SK-N-SH (cell line): ENCODE data around the gene GATA3. TPM values are rescaled to one million over a fixed set of nuclear protein-coding genes. Genes with fewer than 3 reads are reported as not detected.

Experiments
- CTCF ChIA-PET: fragments of 300-600, 350-600 bp; formaldehyde crosslinking; extraction: SDS; loops from one replicate; lab custom pipeline; 2021; lab: Yijun Ruan, JAX
- POLR2A ChIA-PET: fragments of 350-600 bp; sonication (Branson Sonifier 250); formaldehyde crosslinking; extraction: SDS; loops from one replicate; lab custom pipeline; 2020; ENCODE audit warnings: antibody characterized with exemption, inconsistent platforms; lab: Yijun Ruan, JAX
- DNase-seq: peaks from one replicate; pipeline ENCODE4 v3.0.0; 2012
- H2AFZ ChIP-seq: fragments of 200-600 bp; sonication (generic); 2 replicates; pipeline ENCODE4 v1.8.1; 2016; ENCODE audit warnings: antibody characterized with exemption, mild to moderate bottlenecking, low read depth
- H3F3A ChIP-seq: fragments of 200-600 bp; sonication (generic); replicated peaks from 2 replicates; pipeline ENCODE3; 2016; ENCODE audit warnings: antibody characterized with exemption, mild to moderate bottlenecking; ENCODE audit not compliant: insufficient read depth
- H3K27ac ChIP-seq, 2 experiments: fragments of 200-500 bp in 1 of 2; fragments of 200-600 bp in 1 of 2; sonication (Bioruptor generic) in 1 of 2; sonication (generic), shearing (Covaris generic) in 1 of 2; 2 replicates each; pipeline versions ENCODE4 v1.5.1 to v1.6.1; 2014 to 2016; ENCODE audit warnings: low read depth in 2 of 2, inconsistent platforms in 1 of 2, low read length in 1 of 2, mild to moderate bottlenecking in 1 of 2, mixed read lengths in 1 of 2
- H3K27me3 ChIP-seq: fragments of 200-600 bp; sonication (generic), shearing (Covaris generic); 2 replicates; pipeline ENCODE4 v1.6.1; 2016; ENCODE audit warnings: mixed run types; ENCODE audit not compliant: insufficient read depth
- H3K36me3 ChIP-seq, 2 experiments: fragments of 200-500 bp in 1 of 2; fragments of 200-600 bp in 1 of 2; sonication (Bioruptor generic) in 1 of 2; sonication (generic) in 1 of 2; replicated peaks in 1 of 2; 2 replicates each; pipeline versions ENCODE3 to v1.5.1; 2014 to 2016; ENCODE audit warnings: low read length in 1 of 2, mild to moderate bottlenecking in 1 of 2; ENCODE audit not compliant: insufficient read depth in 2 of 2, control insufficient read depth in 1 of 2
- H3K4me1 ChIP-seq, 2 experiments: fragments of 200-500 bp in 1 of 2; fragments of 200-600 bp in 1 of 2; sonication (Bioruptor generic) in 1 of 2; sonication (generic), shearing (Covaris generic) in 1 of 2; 2 replicates each; pipeline versions ENCODE4 v1.5.1 to v1.6.1; 2014 to 2016; ENCODE audit warnings: low read depth in 1 of 2, low read length in 1 of 2, mixed run types in 1 of 2; ENCODE audit not compliant: insufficient read depth in 2 of 2, control insufficient read depth in 1 of 2
- H3K4me2 ChIP-seq: fragments of 200-600 bp; sonication (generic), shearing (Covaris generic); 2 replicates; pipeline ENCODE4 v1.6.1; 2017; ENCODE audit warnings: mixed run types
- H3K4me3 ChIP-seq, 2 experiments: fragments of 200-500 bp in 1 of 2; fragments of 200-600 bp in 1 of 2; sonication (Bioruptor generic) in 1 of 2; sonication (generic), shearing (Covaris generic) in 1 of 2; 2 replicates each; pipeline versions ENCODE4 v1.5.1 to v1.8.1; 2014 to 2016; ENCODE audit warnings: low read depth in 2 of 2, inconsistent platforms in 1 of 2, low read length in 1 of 2, mild to moderate bottlenecking in 1 of 2, mixed read lengths in 1 of 2, moderate library complexity in 1 of 2
- H3K79me2 ChIP-seq: fragments of 200-600 bp; sonication (generic); 2 replicates; pipeline ENCODE4 v1.8.1; 2017; ENCODE audit warnings: mild to moderate bottlenecking; ENCODE audit not compliant: insufficient read depth
- H3K9ac ChIP-seq: fragments of 200-600 bp; sonication (generic); 2 replicates; pipeline ENCODE4 v1.6.1; 2017; ENCODE audit warnings: mixed run types
- H3K9me2 ChIP-seq: fragments of 200-600 bp; sonication (generic); 2 replicates; pipeline ENCODE4 v1.6.1; 2017; ENCODE audit warnings: mixed run types
- H3K9me3 ChIP-seq: fragments of 200-600 bp; sonication (generic); 2 replicates; pipeline ENCODE4 v1.6.1; 2017; ENCODE audit warnings: mixed run types, mild to moderate bottlenecking, moderate library complexity
- H4K20me1 ChIP-seq: fragments of 200-600 bp; sonication (generic); 2 replicates; pipeline ENCODE4 v1.6.1; 2017; ENCODE audit warnings: mild to moderate bottlenecking, mixed run types; ENCODE audit not compliant: insufficient read depth
- ELF1 ChIP-seq: IDR thresholded peaks from 2 replicates; pipeline ENCODE4 v1.4.0; 2012
- EP300 ChIP-seq, 2 experiments: IDR thresholded peaks; 2 replicates each; pipeline versions ENCODE4 v1.4.0 to v1.6.1; 2012; ENCODE audit warnings: borderline replicate concordance in 1 of 2, low read depth in 1 of 2, low read length in 1 of 2
- EZH2phosphoT487 ChIP-seq: fragments of 200-600 bp; sonication (generic); IDR thresholded peaks from 2 replicates; pipeline ENCODE4 v1.6.1; 2017; ENCODE audit warnings: low read depth, mixed run types, mild to moderate bottlenecking, antibody characterized with exemption, moderate library complexity, borderline replicate concordance
- GABPA ChIP-seq: IDR thresholded peaks from 2 replicates; pipeline ENCODE4 v1.4.0; 2012; ENCODE audit warnings: low read depth, mild to moderate bottlenecking
- GATA2 ChIP-seq: sonication (generic); formaldehyde crosslinking; IDR thresholded peaks from 2 replicates; pipeline ENCODE4 v1.5.0; 2020; ENCODE audit warnings: mild to moderate bottlenecking, missing genetic modification reagents
- MEF2A ChIP-seq: IDR thresholded peaks from 2 replicates; pipeline ENCODE4 v1.4.0; 2012; ENCODE audit warnings: low read depth, borderline replicate concordance
- MXI1 ChIP-seq: IDR thresholded peaks from 2 replicates; pipeline ENCODE4 v1.6.1; 2012; ENCODE audit warnings: mild to moderate bottlenecking, low read depth, low read length, improper control_type of control experiment
- NFIC ChIP-seq: IDR thresholded peaks from 2 replicates; pipeline ENCODE4 v1.4.0; 2012; ENCODE audit warnings: borderline replicate concordance
- POLR2AphosphoS5 ChIP-seq: IDR thresholded peaks from 2 replicates; pipeline ENCODE4 v1.6.1; 2012; ENCODE audit warnings: low read depth, low read length
- RAD21 ChIP-seq: IDR thresholded peaks from 2 replicates; pipeline ENCODE4 v1.6.1; 2012; ENCODE audit warnings: mild to moderate bottlenecking, low read length
- SMC3 ChIP-seq: IDR thresholded peaks from 2 replicates; pipeline ENCODE4 v1.6.1; 2012; ENCODE audit warnings: low read depth, low read length, improper control_type of control experiment
- USF2 ChIP-seq: fragments of 150-350 bp; IDR thresholded peaks from 2 replicates; pipeline ENCODE4 v1.6.1; 2017; ENCODE audit warnings: antibody characterized with exemption, low read length, low read depth, borderline replicate concordance
- YY1 ChIP-seq: IDR thresholded peaks from 2 replicates; pipeline ENCODE4 v1.4.0; 2012; ENCODE audit warnings: low read depth, mild to moderate bottlenecking
- WGBS: methylation state at CpG from one replicate; pipeline ENCODE4 v1.1.6; 2017; ENCODE audit warnings: low lambda C conversion rate; 5-methylcytosine and 5-hydroxymethylcytosine counted together
- polyA plus RNA-seq, 3 experiments: library from polyadenylated mRNA; depleted of rRNA; stranded (reverse); fragments of >200 nt; gene quantifications; 2 replicates each; pipeline ENCODE4 v1.2.3, GENCODE V29; 2012
- TF ChIP-seq, protein P1 (sequence below): IDR thresholded peaks from 2 replicates; pipeline ENCODE4 v1.4.0; 2012; ENCODE audit warnings: low read depth
- TF ChIP-seq, protein P2 (sequence below): fragments of 150-350 bp; IDR thresholded peaks from 2 replicates; pipeline ENCODE4 v1.6.1; 2016; ENCODE audit warnings: mild to moderate bottlenecking, low read depth, low read length

Gene GATA3
- polyA plus RNA-seq, 1 of the 3 experiments (the other 2 are of a cell fraction): 14.3 TPM

DNA sequence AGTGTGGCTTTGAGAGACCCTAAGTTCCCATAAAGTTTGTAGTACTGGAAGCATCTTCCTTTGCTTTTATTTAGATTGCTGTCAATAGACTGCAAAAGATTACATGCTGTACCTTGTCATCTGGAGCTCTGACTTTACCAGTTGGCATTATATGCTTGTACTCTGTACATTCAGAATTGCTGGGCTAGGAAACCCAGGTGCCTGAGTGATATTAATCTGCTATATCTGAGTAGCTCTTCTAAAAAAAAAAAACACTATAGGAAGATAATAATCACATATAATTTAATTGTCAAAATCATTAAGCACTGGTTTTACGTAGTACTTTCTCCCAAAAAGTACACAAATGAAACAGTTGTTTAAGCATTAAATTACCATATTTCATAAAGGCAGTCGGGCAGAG is 12.3 kb downstream of the GATA3 start:
- H3K27ac ChIP-seq: peak overlapping the region; percentile 91 to 96
- WGBS: 42% methylated on average over 2 of the region's 2 CpGs
- POLR2A ChIA-PET: interaction anchor here (0.6 to 1.3 kb wide), 5 partner anchors 12 to 574 kb away, joined by 3 to 6 read pairs (median 5); partner anchors contain the start of gene GATA3
- H2AFZ ChIP-seq: no peak overlapping the region
- H3K36me3 ChIP-seq: peaks cover 79 to 85% of the 10 kb centered on the region in 2 experiments
- no peak for DNase-seq
- H3F3A ChIP-seq: peaks cover 63% of the 10 kb centered on the region
- peaks cover 22% of the 10 kb centered on the region; the same call in 1 of the 2 replicates for H4K20me1 ChIP-seq
- H3K4me1 ChIP-seq: peaks cover 39 to 77% of the 10 kb centered on the region in 2 experiments
- H3K9me3 ChIP-seq: no peaks in the 10 kb centered on the region
- CTCF ChIA-PET: interaction anchor here (1.1 to 1.2 kb wide), 2 partner anchors 30 to 63 kb away, joined by 3 read pairs; no protein-coding TSS in a partner anchor
- H3K9me2 ChIP-seq: no peaks in the 10 kb centered on the region
- peaks cover 100% of the 10 kb centered on the region for H3K79me2 ChIP-seq
- no peak overlapping the region for H3K9ac ChIP-seq
- H3K27me3 ChIP-seq: no peaks in the 10 kb centered on the region
- TF ChIP-seq GATA2 (CRISPR knock-in tag) (peak; percentile 90), EP300 (IDR thresholded peaks at IDR 0.05; ENCODE audit: borderline replicate concordance in 1 of 2, low read depth in 1 of 2, low read length in 1 of 2) (peak in 1 of 2 experiments; percentile 75; a peak in 2 of 4 replicates), POLR2AphosphoS5 (no peak), RAD21 (peak; percentile 6; the same call in 1 of the 2 replicates), MXI1 (peak; percentile 51; the same call in 1 of the 2 replicates), GABPA (no peak), MEF2A (no peak), NFIC (no peak), ELF1 (no peak), EZH2phosphoT487 (no peak), SMC3 (no peak)
- TF ChIP-seq, protein P1, sequence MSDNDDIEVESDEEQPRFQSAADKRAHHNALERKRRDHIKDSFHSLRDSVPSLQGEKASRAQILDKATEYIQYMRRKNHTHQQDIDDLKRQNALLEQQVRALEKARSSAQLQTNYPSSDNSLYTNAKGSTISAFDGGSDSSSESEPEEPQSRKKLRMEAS: no peak
- TF ChIP-seq, all 33 proteins: peak for 4
- Histone ChIP-seq H3K4me3 (no peak overlapping the region), H3K4me2 (peak overlapping the region; percentile 98)

GRCh38 chr10:8069108-8069507 is 14.6 kb downstream of the GATA3 start:
- H3K9me3 ChIP-seq: no peaks in the 10 kb centered on the region
- H3K9ac ChIP-seq: peak overlapping the region; percentile 22; the same call in 1 of the 2 replicates
- no peak for DNase-seq
- H3K36me3 ChIP-seq: peaks cover 81 to 89% of the 10 kb centered on the region in 2 experiments
- peaks cover 100% of the 10 kb centered on the region for H3K79me2 ChIP-seq
- peaks cover 54 to 64% of the 10 kb centered on the region in 2 experiments for H3K4me1 ChIP-seq
- H3K27me3 ChIP-seq: no peaks in the 10 kb centered on the region
- peak overlapping the region; percentile 86 to 96 for H3K27ac ChIP-seq
- H3K4me2 ChIP-seq: peak overlapping the region; percentile 80
- no peak overlapping the region for H2AFZ ChIP-seq
- ChIA-PET CTCF (interaction anchor here (1.0 to 2.1 kb wide), 2 partner anchors 9 to 112 kb away, joined by 3 to 5 read pairs; no protein-coding TSS in a partner anchor), POLR2A (interaction anchor here (0.6 to 4.1 kb wide), 3 partner anchors 9 to 559 kb away, joined by 3 to 30 read pairs (median 4); no protein-coding TSS in a partner anchor)
- H3F3A ChIP-seq: peaks cover 83% of the 10 kb centered on the region
- peaks cover 42% of the 10 kb centered on the region; the same call in 1 of the 2 replicates for H4K20me1 ChIP-seq
- no peaks in the 10 kb centered on the region for H3K9me2 ChIP-seq
- peak overlapping the region in 1 of 2 experiments; percentile 33; a peak in 1 of 4 replicates for H3K4me3 ChIP-seq
- WGBS: 57% methylated on average over 5 of the region's 7 CpGs
- TF ChIP-seq USF2 (no peak), POLR2AphosphoS5 (no peak), YY1 (0 out of 2 replicates have a peak, but pooled peaks have one; percentile 16)
- TF ChIP-seq, protein P1: peak; percentile 27; the same call in 1 of the 2 replicates
- TF ChIP-seq, protein P2, sequence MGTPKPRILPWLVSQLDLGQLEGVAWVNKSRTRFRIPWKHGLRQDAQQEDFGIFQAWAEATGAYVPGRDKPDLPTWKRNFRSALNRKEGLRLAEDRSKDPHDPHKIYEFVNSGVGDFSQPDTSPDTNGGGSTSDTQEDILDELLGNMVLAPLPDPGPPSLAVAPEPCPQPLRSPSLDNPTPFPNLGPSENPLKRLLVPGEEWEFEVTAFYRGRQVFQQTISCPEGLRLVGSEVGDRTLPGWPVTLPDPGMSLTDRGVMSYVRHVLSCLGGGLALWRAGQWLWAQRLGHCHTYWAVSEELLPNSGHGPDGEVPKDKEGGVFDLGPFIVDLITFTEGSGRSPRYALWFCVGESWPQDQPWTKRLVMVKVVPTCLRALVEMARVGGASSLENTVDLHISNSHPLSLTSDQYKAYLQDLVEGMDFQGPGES: no peak
